ENCODE data around the gene HOXC9. TPM values are rescaled to one million over a fixed set of nuclear protein-coding genes. Genes with fewer than 3 reads are reported as not detected.

HOXC9 gene
- total and polyA plus RNA-seq, 9 donors: 12.6 to 19.2 (median 15.6) TPM

- peaks cover 62% of the 10 kb centered on the region for H3K4me1 ChIP-seq (ENCODE audit: control insufficient read depth, insufficient read depth, low read length)
- no peak for DNase-seq
- peak overlapping the region; percentile 42 for H3K4me3 ChIP-seq (ENCODE audit: low read length)
- H3K27ac ChIP-seq (ENCODE audit: low read length): peak overlapping the region; percentile 54
- WGBS (ENCODE audit: insufficient coverage): 19% methylated on average over 30 of the region's 51 CpGs
- peaks cover 8% of the 10 kb centered on the region for H3K36me3 ChIP-seq (ENCODE audit: control insufficient read depth, insufficient read depth, low read length)
- no peaks in the 10 kb centered on the region for H3K9me3 ChIP-seq (replicated peaks; ENCODE audit: control insufficient read depth, low read depth, low read length)
- H3K27me3 ChIP-seq (ENCODE audit: control insufficient read depth, insufficient read depth, low read length): peaks cover 65% of the 10 kb centered on the region
Observed at GRCh38 chr12:54009171-54010052, 9.5 kb downstream of the HOXC9 start.

- Histone ChIP-seq H3K4me3 (ENCODE audit: low read length) (peak overlapping the region; percentile 42), H3K27me3 (ENCODE audit: control insufficient read depth, insufficient read depth, low read length) (peaks cover 67% of the 10 kb centered on the region), H3K36me3 (ENCODE audit: control insufficient read depth, insufficient read depth, low read length) (peaks cover 8% of the 10 kb centered on the region), H3K27ac (ENCODE audit: low read length) (peak overlapping the region; percentile 54), H3K4me1 (ENCODE audit: control insufficient read depth, insufficient read depth, low read length) (peaks cover 62% of the 10 kb centered on the region), H3K9me3 (replicated peaks; ENCODE audit: control insufficient read depth, low read depth, low read length) (no peaks in the 10 kb centered on the region)
- DNase-seq: no peak
- WGBS (ENCODE audit: insufficient coverage): 79% methylated on average over 1 of the region's 10 CpGs
Observed at GRCh38 chr12:54010053-54010971, 10.4 kb downstream of the HOXC9 start.

DNA sequence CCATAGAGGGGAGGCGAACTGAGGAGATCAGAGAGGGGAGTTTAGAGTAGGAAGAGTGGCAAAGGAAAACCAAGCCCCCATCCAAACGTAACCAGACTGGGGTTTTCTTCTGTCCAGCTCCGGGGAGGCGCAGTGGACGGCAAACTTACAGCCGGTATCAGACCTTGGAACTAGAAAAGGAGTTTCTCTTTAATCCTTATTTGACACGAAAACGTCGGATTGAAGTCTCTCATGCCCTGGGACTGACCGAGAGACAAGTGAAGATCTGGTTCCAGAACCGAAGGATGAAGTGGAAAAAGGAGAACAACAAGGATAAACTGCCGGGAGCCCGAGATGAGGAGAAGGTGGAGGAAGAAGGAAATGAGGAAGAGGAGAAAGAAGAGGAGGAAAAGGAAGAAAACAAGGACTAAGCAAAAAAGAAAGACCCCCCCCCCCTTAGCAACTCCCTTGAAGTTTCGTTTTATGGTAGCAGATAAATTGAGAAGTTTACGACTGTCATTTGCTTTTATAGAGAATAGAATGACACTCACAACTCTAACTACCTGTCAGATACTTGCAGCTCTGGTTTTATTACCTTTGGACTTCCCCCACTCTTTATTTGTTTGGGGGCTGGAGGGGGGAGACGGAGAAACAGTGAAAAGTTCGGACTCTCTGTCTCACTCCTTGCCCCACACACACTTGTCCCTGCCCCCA lies 11.2 kb downstream of the HOXC9 start:
- no peak overlapping the region for H3K4me3 ChIP-seq (ENCODE audit: low read length)
- WGBS (ENCODE audit: insufficient coverage): 64% methylated on average over 5 of the region's 17 CpGs
- H3K27ac ChIP-seq (ENCODE audit: low read length): peak overlapping the region; percentile 38

GRCh38 chr12:54011665-54012532 lies 11.9 kb downstream of the HOXC9 start:
- DNase-seq: no peak
- H3K9me3 ChIP-seq (replicated peaks; ENCODE audit: control insufficient read depth, low read depth, low read length): no peaks in the 10 kb centered on the region
- peaks cover 3% of the 10 kb centered on the region for H3K36me3 ChIP-seq (ENCODE audit: control insufficient read depth, insufficient read depth, low read length)
- H3K4me1 ChIP-seq (ENCODE audit: control insufficient read depth, insufficient read depth, low read length): peaks cover 57% of the 10 kb centered on the region
- H3K4me3 ChIP-seq (ENCODE audit: low read length): no peak overlapping the region
- peaks cover 61% of the 10 kb centered on the region for H3K27me3 ChIP-seq (ENCODE audit: control insufficient read depth, insufficient read depth, low read length)
- peak overlapping the region; percentile 38 for H3K27ac ChIP-seq (ENCODE audit: low read length)
- WGBS (ENCODE audit: insufficient coverage): 60% methylated on average over 1 of the region's 14 CpGs

More for the DNA sequence above, 11.2 kb downstream of the HOXC9 start:
- H3K9me3 ChIP-seq (replicated peaks; ENCODE audit: control insufficient read depth, low read depth, low read length): no peaks in the 10 kb centered on the region
- H3K27me3 ChIP-seq (ENCODE audit: control insufficient read depth, insufficient read depth, low read length): peaks cover 67% of the 10 kb centered on the region
- peaks cover 62% of the 10 kb centered on the region for H3K4me1 ChIP-seq (ENCODE audit: control insufficient read depth, insufficient read depth, low read length)
- DNase-seq: no peak
- H3K36me3 ChIP-seq (ENCODE audit: control insufficient read depth, insufficient read depth, low read length): peaks cover 8% of the 10 kb centered on the region

GRCh38 chr12:54012631-54013409 lies 12.9 kb downstream of the HOXC9 start:
- WGBS (ENCODE audit: insufficient coverage): 33% methylated on average over 1 of the region's 6 CpGs
- peaks cover 54% of the 10 kb centered on the region for H3K4me1 ChIP-seq (ENCODE audit: control insufficient read depth, insufficient read depth, low read length)
- no peaks in the 10 kb centered on the region for H3K9me3 ChIP-seq (replicated peaks; ENCODE audit: control insufficient read depth, low read depth, low read length)
- peaks cover 3% of the 10 kb centered on the region for H3K36me3 ChIP-seq (ENCODE audit: control insufficient read depth, insufficient read depth, low read length)
- H3K27me3 ChIP-seq (ENCODE audit: control insufficient read depth, insufficient read depth, low read length): peaks cover 63% of the 10 kb centered on the region
- no peak for DNase-seq
- no peak overlapping the region for H3K4me3 ChIP-seq (ENCODE audit: low read length)
- peak overlapping the region; percentile 91 for H3K27ac ChIP-seq (ENCODE audit: low read length)

- Histone ChIP-seq H3K36me3 (ENCODE audit: control insufficient read depth, insufficient read depth, low read length) (peaks cover 3% of the 10 kb centered on the region), H3K27ac (ENCODE audit: low read length) (peak overlapping the region; percentile 100), H3K4me1 (ENCODE audit: control insufficient read depth, insufficient read depth, low read length) (peaks cover 52% of the 10 kb centered on the region), H3K27me3 (ENCODE audit: control insufficient read depth, insufficient read depth, low read length) (peaks cover 67% of the 10 kb centered on the region), H3K4me3 (ENCODE audit: low read length) (peak overlapping the region; percentile 24), H3K9me3 (replicated peaks; ENCODE audit: control insufficient read depth, low read depth, low read length) (no peaks in the 10 kb centered on the region)
- 41% methylated on average over 10 of the region's 36 CpGs for WGBS (ENCODE audit: insufficient coverage)
- peak; percentile 68 for DNase-seq
Observed at GRCh38 chr12:54014377-54015017, 14.5 kb downstream of the HOXC9 start.

GRCh38 chr12:54015018-54015931 lies 15.3 kb downstream of the HOXC9 start:
- peak overlapping the region; percentile 100 for H3K27ac ChIP-seq (ENCODE audit: low read length)
- no peak overlapping the region for H3K4me3 ChIP-seq (ENCODE audit: low read length)
- H3K36me3 ChIP-seq (ENCODE audit: control insufficient read depth, insufficient read depth, low read length): peaks cover 3% of the 10 kb centered on the region
- 61% methylated on average over 4 of the region's 23 CpGs for WGBS (ENCODE audit: insufficient coverage)
- H3K9me3 ChIP-seq (replicated peaks; ENCODE audit: control insufficient read depth, low read depth, low read length): no peaks in the 10 kb centered on the region
- H3K4me1 ChIP-seq (ENCODE audit: control insufficient read depth, insufficient read depth, low read length): peaks cover 56% of the 10 kb centered on the region
- DNase-seq: no peak
- peaks cover 65% of the 10 kb centered on the region for H3K27me3 ChIP-seq (ENCODE audit: control insufficient read depth, insufficient read depth, low read length)

GRCh38 chr12:54016051-54016450 lies 16.1 kb downstream of the HOXC9 start:
- Histone ChIP-seq H3K4me3 (ENCODE audit: low read length) (peak overlapping the region; percentile 86), H3K9me3 (replicated peaks; ENCODE audit: control insufficient read depth, low read depth, low read length) (no peaks in the 10 kb centered on the region), H3K27me3 (ENCODE audit: control insufficient read depth, insufficient read depth, low read length) (peaks cover 62% of the 10 kb centered on the region), H3K4me1 (ENCODE audit: control insufficient read depth, insufficient read depth, low read length) (peaks cover 63% of the 10 kb centered on the region), H3K36me3 (ENCODE audit: control insufficient read depth, insufficient read depth, low read length) (peaks cover 3% of the 10 kb centered on the region), H3K27ac (ENCODE audit: low read length) (peak overlapping the region; percentile 100)
- no CpG with 5 or more reads among the region's 3 CpGs for WGBS (ENCODE audit: insufficient coverage)
- no peak for DNase-seq

Measured in muscle of leg (tissue), 11 donors.